WTC11 (cell line): ENCODE results near the gene TCOF1.

Source experiments
- JUN ChIP-seq: sonication (generic); formaldehyde crosslinking; IDR thresholded peaks from 2 replicates; pipeline ENCODE4 v1.8.0; 2023; ENCODE audit warnings: mild to moderate bottlenecking, missing genetic modification reagents
- MYBL2 ChIP-seq: sonication (generic); formaldehyde crosslinking; IDR thresholded peaks from 2 replicates; pipeline ENCODE4 v1.8.1; 2023; ENCODE audit warnings: mild to moderate bottlenecking, moderate library complexity, missing genetic modification reagents
- NR1H2 ChIP-seq: sonication (generic); formaldehyde crosslinking; IDR thresholded peaks from 2 replicates; pipeline ENCODE4 v1.9.0; 2021; ENCODE audit warnings: mild to moderate bottlenecking, moderate library complexity, missing genetic modification reagents
- TEAD4 ChIP-seq: sonication (generic); formaldehyde crosslinking; IDR thresholded peaks from 2 replicates; pipeline ENCODE4 v1.8.0; 2022; ENCODE audit warnings: mild to moderate bottlenecking, missing genetic modification reagents
- TP53 ChIP-seq: sonication (generic); formaldehyde crosslinking; IDR thresholded peaks from 2 replicates; pipeline ENCODE4 v1.8.1; 2023; ENCODE audit warnings: mild to moderate bottlenecking, missing genetic modification reagents
- ZNF121 ChIP-seq: sonication (generic); formaldehyde crosslinking; IDR thresholded peaks from 2 replicates; pipeline ENCODE4 v1.8.0; 2023; ENCODE audit warnings: missing genetic modification reagents
- ZNF317 ChIP-seq: sonication (generic); formaldehyde crosslinking; IDR thresholded peaks from 2 replicates; pipeline ENCODE4 v1.8.1; 2023; ENCODE audit warnings: low read depth, mild to moderate bottlenecking, moderate library complexity, missing genetic modification reagents, borderline replicate concordance
- TF ChIP-seq, protein P1 (sequence below): fragments of 200-600 bp; IDR thresholded peaks from 2 replicates; pipeline ENCODE4 v1.8.0; 2022; ENCODE audit warnings: antibody characterized with exemption
- TF ChIP-seq, protein P2 (sequence below): sonication (generic); formaldehyde crosslinking; IDR thresholded peaks from 2 replicates; pipeline ENCODE4 v1.8.1; 2023; ENCODE audit warnings: mild to moderate bottlenecking, missing genetic modification reagents, moderate library complexity
- TF ChIP-seq, protein P3 (sequence below): sonication (generic); formaldehyde crosslinking; IDR thresholded peaks from 2 replicates; pipeline ENCODE4 v1.8.1; 2022; ENCODE audit warnings: low read depth, missing genetic modification reagents, borderline replicate concordance
- TF ChIP-seq, protein P4 (sequence below): sonication (generic); formaldehyde crosslinking; IDR thresholded peaks from 2 replicates; pipeline ENCODE4 v1.8.0; 2022; ENCODE audit warnings: mild to moderate bottlenecking, missing genetic modification reagents
- TF ChIP-seq, protein P5 (sequence below): sonication (generic); formaldehyde crosslinking; conservative IDR thresholded peaks from 2 replicates; pipeline ENCODE4 v1.8.1; 2022; ENCODE audit warnings: mild to moderate bottlenecking, missing genetic modification reagents

DNA sequence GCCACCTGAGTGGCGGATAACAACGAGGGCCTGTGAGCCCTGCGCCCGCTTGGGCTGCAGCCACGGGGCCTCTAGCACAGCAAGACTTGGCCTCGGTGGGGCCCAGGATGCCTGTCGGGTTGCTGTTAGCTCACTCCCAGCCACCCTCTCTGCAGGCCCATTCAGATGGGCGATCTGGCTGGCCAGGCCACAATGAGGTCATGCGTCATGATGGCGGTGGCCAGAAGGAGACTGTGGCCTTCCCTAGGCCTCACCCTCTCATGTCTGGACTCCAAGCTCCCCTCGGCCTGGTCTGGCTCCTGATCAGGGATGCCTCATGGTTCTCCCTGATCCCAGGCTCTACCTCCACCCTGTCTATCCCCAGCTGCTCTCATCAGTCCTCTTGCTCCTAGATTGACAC, 19.0 kb upstream of the TCOF1 start:
- TF ChIP-seq, protein P1, sequence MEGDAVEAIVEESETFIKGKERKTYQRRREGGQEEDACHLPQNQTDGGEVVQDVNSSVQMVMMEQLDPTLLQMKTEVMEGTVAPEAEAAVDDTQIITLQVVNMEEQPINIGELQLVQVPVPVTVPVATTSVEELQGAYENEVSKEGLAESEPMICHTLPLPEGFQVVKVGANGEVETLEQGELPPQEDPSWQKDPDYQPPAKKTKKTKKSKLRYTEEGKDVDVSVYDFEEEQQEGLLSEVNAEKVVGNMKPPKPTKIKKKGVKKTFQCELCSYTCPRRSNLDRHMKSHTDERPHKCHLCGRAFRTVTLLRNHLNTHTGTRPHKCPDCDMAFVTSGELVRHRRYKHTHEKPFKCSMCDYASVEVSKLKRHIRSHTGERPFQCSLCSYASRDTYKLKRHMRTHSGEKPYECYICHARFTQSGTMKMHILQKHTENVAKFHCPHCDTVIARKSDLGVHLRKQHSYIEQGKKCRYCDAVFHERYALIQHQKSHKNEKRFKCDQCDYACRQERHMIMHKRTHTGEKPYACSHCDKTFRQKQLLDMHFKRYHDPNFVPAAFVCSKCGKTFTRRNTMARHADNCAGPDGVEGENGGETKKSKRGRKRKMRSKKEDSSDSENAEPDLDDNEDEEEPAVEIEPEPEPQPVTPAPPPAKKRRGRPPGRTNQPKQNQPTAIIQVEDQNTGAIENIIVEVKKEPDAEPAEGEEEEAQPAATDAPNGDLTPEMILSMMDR: no peak
- no peak for TF ChIP-seq TEAD4 (CRISPR knock-in tag)
- TF ChIP-seq, protein P2, sequence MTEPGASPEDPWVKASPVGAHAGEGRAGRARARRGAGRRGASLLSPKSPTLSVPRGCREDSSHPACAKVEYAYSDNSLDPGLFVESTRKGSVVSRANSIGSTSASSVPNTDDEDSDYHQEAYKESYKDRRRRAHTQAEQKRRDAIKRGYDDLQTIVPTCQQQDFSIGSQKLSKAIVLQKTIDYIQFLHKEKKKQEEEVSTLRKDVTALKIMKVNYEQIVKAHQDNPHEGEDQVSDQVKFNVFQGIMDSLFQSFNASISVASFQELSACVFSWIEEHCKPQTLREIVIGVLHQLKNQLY: no peak
- TF ChIP-seq, protein P3, sequence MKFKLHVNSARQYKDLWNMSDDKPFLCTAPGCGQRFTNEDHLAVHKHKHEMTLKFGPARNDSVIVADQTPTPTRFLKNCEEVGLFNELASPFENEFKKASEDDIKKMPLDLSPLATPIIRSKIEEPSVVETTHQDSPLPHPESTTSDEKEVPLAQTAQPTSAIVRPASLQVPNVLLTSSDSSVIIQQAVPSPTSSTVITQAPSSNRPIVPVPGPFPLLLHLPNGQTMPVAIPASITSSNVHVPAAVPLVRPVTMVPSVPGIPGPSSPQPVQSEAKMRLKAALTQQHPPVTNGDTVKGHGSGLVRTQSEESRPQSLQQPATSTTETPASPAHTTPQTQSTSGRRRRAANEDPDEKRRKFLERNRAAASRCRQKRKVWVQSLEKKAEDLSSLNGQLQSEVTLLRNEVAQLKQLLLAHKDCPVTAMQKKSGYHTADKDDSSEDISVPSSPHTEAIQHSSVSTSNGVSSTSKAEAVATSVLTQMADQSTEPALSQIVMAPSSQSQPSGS (CRISPR knock-in tag): no peak
- no peak for TF ChIP-seq ZNF317 (CRISPR knock-in tag)
- TF ChIP-seq, protein P4, sequence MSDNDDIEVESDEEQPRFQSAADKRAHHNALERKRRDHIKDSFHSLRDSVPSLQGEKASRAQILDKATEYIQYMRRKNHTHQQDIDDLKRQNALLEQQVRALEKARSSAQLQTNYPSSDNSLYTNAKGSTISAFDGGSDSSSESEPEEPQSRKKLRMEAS (CRISPR knock-in tag): no peak
- no peak for TF ChIP-seq ZNF121
- TF ChIP-seq TP53 (CRISPR knock-in tag): no peak
- no peak for TF ChIP-seq MYBL2 (CRISPR knock-in tag)
- TF ChIP-seq JUN: no peak
- no peak for TF ChIP-seq NR1H2 (CRISPR knock-in tag)
- TF ChIP-seq, protein P5, sequence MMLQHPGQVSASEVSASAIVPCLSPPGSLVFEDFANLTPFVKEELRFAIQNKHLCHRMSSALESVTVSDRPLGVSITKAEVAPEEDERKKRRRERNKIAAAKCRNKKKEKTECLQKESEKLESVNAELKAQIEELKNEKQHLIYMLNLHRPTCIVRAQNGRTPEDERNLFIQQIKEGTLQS (CRISPR knock-in tag): no peak
